ENCODE data around the gene KCNS3.

- no peak for TF ChIP-seq CTCF (IDR thresholded peaks at IDR 0.05)
- no peak for TF ChIP-seq REST (IDR thresholded peaks at IDR 0.05; ENCODE audit: low read depth, low read length)
Measured at GRCh38 chr2:17845806-17846205, 32.7 kb upstream of the KCNS3 start.
